ELF-1 (cell line): ENCODE results near the gene SCAND1.
A peak's percentile ranks its signal among the peaks of the same experiment; 100 is the strongest.
"Not testable (repeated sequence)": the region's sequence is repeated elsewhere in the genome, so short reads cannot be mapped to it uniquely, and the experiment has no call there.

Experiments used
- DNase-seq: peaks from one replicate; pipeline ENCODE4 v3.0.0-alpha.2; 2016; ENCODE audit warnings: low read depth, low spot score

SCAND1 gene

GRCh38 chr20:35954200-35954906 is at the start of gene SCAND1:
SCAND1 (minus strand) TSS chr20:35954502; CDS start chr20:35954284, 218 bp downstream.
- DNase-seq, result peak; percentile 99

GRCh38 chr20:36004045-36004444 is 49.7 kb upstream of the SCAND1 start:
- no peak for DNase-seq

GRCh38 chr20:36002855-36003254 is 48.6 kb upstream of the SCAND1 start:
- DNase-seq, result no peak

GRCh38 chr20:36001331-36001730 is 47.0 kb upstream of the SCAND1 start:
- not testable (repeated sequence) for DNase-seq

GRCh38 chr20:35996492-35996891 is 42.2 kb upstream of the SCAND1 start:
- DNase-seq, result not testable (repeated sequence)

- peak; percentile 94 for DNase-seq
Measured at GRCh38 chr20:35994994-35995453, 40.7 kb upstream of the SCAND1 start.

GRCh38 chr20:35992713-35993335 is 38.5 kb upstream of the SCAND1 start:
- DNase-seq, result peak; percentile 74

GRCh38 chr20:35991142-35991771 is 37.0 kb upstream of the SCAND1 start:
- DNase-seq, result no peak

GRCh38 chr20:35988910-35989463 is 34.7 kb upstream of the SCAND1 start:
- DNase-seq, result no peak

GRCh38 chr20:35985806-35986205 is 31.5 kb upstream of the SCAND1 start:
- no peak for DNase-seq

- no peak for DNase-seq
Measured at GRCh38 chr20:35984382-35984781, 30.1 kb upstream of the SCAND1 start.

- DNase-seq, result no peak
Measured at GRCh38 chr20:35981969-35982368, 27.7 kb upstream of the SCAND1 start.

- no peak for DNase-seq
Measured at GRCh38 chr20:35979544-35979943, 25.2 kb upstream of the SCAND1 start.

GRCh38 chr20:35978041-35978513 is 23.8 kb upstream of the SCAND1 start:
- DNase-seq, result no peak

- no peak for DNase-seq
Measured at GRCh38 chr20:35975576-35976373, 21.5 kb upstream of the SCAND1 start.

- no peak for DNase-seq
Measured at GRCh38 chr20:35974256-35974655, 20.0 kb upstream of the SCAND1 start.

GRCh38 chr20:35972462-35972861 is 18.2 kb upstream of the SCAND1 start:
- DNase-seq, result no peak

GRCh38 chr20:35971981-35972380 is 17.7 kb upstream of the SCAND1 start:
- no peak for DNase-seq

GRCh38 chr20:35968930-35969329 is 14.6 kb upstream of the SCAND1 start:
- DNase-seq, result no peak

- DNase-seq, result no peak
Measured at GRCh38 chr20:35967979-35968640, 13.8 kb upstream of the SCAND1 start, which contains the start of gene CNBD2. CNBD2 (plus strand) TSS chr20:35968590; CDS start chr20:35968763, 173 bp downstream.

GRCh38 chr20:35963878-35964277 is 9.6 kb upstream of the SCAND1 start:
- no peak for DNase-seq
